Fibroblast of the aortic adventitia (primary cell): ENCODE results near the gene TRIM54. TPM values are rescaled to one million over a fixed set of nuclear protein-coding genes. Genes with fewer than 3 reads are reported as not detected.
A peak's percentile ranks its signal among the peaks of the same experiment; 100 is the strongest.

Source experiments
- DNase-seq: peaks from one replicate; pipeline ENCODE4 v3.0.0-alpha.2; 2010; ENCODE audit warnings: low read depth
- H3K4me3 ChIP-seq: 2 replicates; pipeline ENCODE4 v1.5.1; 2011; ENCODE audit warnings: low read depth, mild to moderate bottlenecking, control low read depth, low read length, moderate library complexity
- CTCF ChIP-seq: IDR thresholded peaks from 2 replicates; pipeline ENCODE4 v1.5.1; 2011; ENCODE audit warnings: mild to moderate bottlenecking, low read length, control low read depth, inconsistent platforms; ENCODE audit not compliant: insufficient read depth
- total RNA-seq: library from RNA; depleted of rRNA; stranded (reverse); fragments of >200 nt; gene quantifications from 2 replicates; pipeline ENCODE4 v1.2.3, GENCODE V29; 2012; ENCODE audit warnings: low replicate concordance

The TRIM54 gene
- total RNA-seq, 1 donor = not detected

GRCh38 chr2:27320958-27321543 lies 38.8 kb downstream of the TRIM54 start:
- TF ChIP-seq CTCF = peak; percentile 73
- peak overlapping the region; percentile 39 for H3K4me3 ChIP-seq
- DNase-seq = peak; percentile 98

- DNase-seq = peak; percentile 10
- TF ChIP-seq CTCF = no peak
Observed at GRCh38 chr2:27322301-27322765, 40.1 kb downstream of the TRIM54 start.

GRCh38 chr2:27322766-27323595 lies 40.8 kb downstream of the TRIM54 start, which contains the start of gene MPV17:
TSS of gene MPV17 (minus strand) at chr2:27323097. CDS start at chr2:27322517, 580 bp downstream.
- H3K4me3 ChIP-seq = peak within 1 kb of the TSS; percentile 97
- no peak for TF ChIP-seq CTCF
- peak; percentile 89 for DNase-seq

More at GRCh38 chr2:27322301-27322765, 40.1 kb downstream of the TRIM54 start:
- H3K4me3 ChIP-seq = peak overlapping the region; percentile 97

- peak overlapping the region; percentile 97 for H3K4me3 ChIP-seq
- DNase-seq = peak; percentile 18
- TF ChIP-seq CTCF = no peak
Observed at GRCh38 chr2:27323596-27324285, 41.5 kb downstream of the TRIM54 start.

- no peak for TF ChIP-seq CTCF
- H3K4me3 ChIP-seq = no peak overlapping the region
- no peak for DNase-seq
Observed at GRCh38 chr2:27324720-27325119, 42.5 kb downstream of the TRIM54 start.

GRCh38 chr2:27335311-27335710 lies 53.1 kb downstream of the TRIM54 start:
- no peak for TF ChIP-seq CTCF
- no peak overlapping the region for H3K4me3 ChIP-seq

More at GRCh38 chr2:27335311-27335710, 53.1 kb downstream of the TRIM54 start:
- DNase-seq = no peak
